HepG2 (cell line): ENCODE data around the gene USB1. TPM values are rescaled to one million over a fixed set of nuclear protein-coding genes. Genes with fewer than 3 reads are reported as not detected.

Experiments used
- ATAC-seq: fragments of 200-7000 bp; cut with Tn5 transposase; 3 replicates; pipeline ENCODE4 v1.9.1; 2020; ENCODE audit warnings: mild to moderate bottlenecking, moderate library complexity
- BruUV-seq: library from RNA; stranded (reverse); fragments of 400-500 nt; replicated peaks from 2 replicates; lab custom pipeline; 2021; lab: Mats Ljungman, UMichigan
- CTCF ChIA-PET: fragments of 300-600 bp; formaldehyde crosslinking; extraction: SDS; loops from one replicate; lab custom pipeline; 2021; ENCODE audit warnings: low total read pairs, inconsistent platforms, low intra/inter-chr PET ratio; lab: Yijun Ruan, JAX
- POLR2A ChIA-PET: fragments of 350-600 bp; sonication (Branson Sonifier 250); formaldehyde crosslinking; loops from one replicate; lab custom pipeline; 2020; ENCODE audit warnings: antibody characterized with exemption, inconsistent platforms; lab: Yijun Ruan, JAX
- DNase-seq: peaks from one replicate; pipeline ENCODE4 v3.0.0-alpha.2; 2015; ENCODE audit warnings: low spot score
- FAIRE-seq: peaks from 3 replicates; lab custom pipeline; 2011; peaks lifted over from hg19 to GRCh38; lab: Jason Lieb, UNC
- H2AFZ ChIP-seq: one replicate; pipeline ENCODE4 v1.6.1; 2011; ENCODE audit warnings: low read length, inconsistent platforms
- H3K27ac ChIP-seq: fragments of 300-600 bp; 3 replicates; pipeline ENCODE4 v1.8.0; 2011; ENCODE audit warnings: mixed run types, mild to moderate bottlenecking, mixed read lengths, low read length, inconsistent platforms; ENCODE audit not compliant: insufficient read depth; ENCODE audit errors: extremely low read length
- H3K27me3 ChIP-seq, 2 experiments: fragments of 200-600 bp in 1 of 2; 2 replicates in 1 of 2; 3 replicates in 1 of 2; pipeline versions ENCODE4 v1.6.0 to v1.8.0; 2011; ENCODE audit warnings: low read length in 2 of 2, mild to moderate bottlenecking in 2 of 2, moderate library complexity in 2 of 2, inconsistent platforms in 1 of 2; ENCODE audit not compliant: insufficient read depth in 2 of 2, control insufficient read depth in 1 of 2
- H3K36me3 ChIP-seq, 2 experiments: fragments of 200-600 bp in 1 of 2; replicated peaks in 1 of 2; 2 replicates in 1 of 2; 3 replicates in 1 of 2; pipeline versions ENCODE4 v1.5.1 to v1.8.0; 2011; ENCODE audit warnings: low read length in 2 of 2, inconsistent platforms in 1 of 2; ENCODE audit not compliant: insufficient read depth in 2 of 2, control insufficient read depth in 1 of 2
- H3K4me1 ChIP-seq: 2 replicates; pipeline ENCODE4 v1.5.1; 2012; ENCODE audit warnings: low read length, inconsistent platforms; ENCODE audit not compliant: insufficient read depth
- H3K4me2 ChIP-seq: 2 replicates; pipeline ENCODE4 v1.6.0; 2011; ENCODE audit warnings: low read depth, low read length, inconsistent platforms
- H3K4me3 ChIP-seq, 3 experiments: fragments of 200-600 bp in 1 of 3; sonication (generic), shearing (Covaris generic) in 1 of 3; replicated peaks in 1 of 3; 2 replicates each; pipeline ENCODE4 v1.5.1; 2011 to 2016; ENCODE audit warnings: low read length in 3 of 3, inconsistent platforms in 2 of 3, low read depth in 2 of 3, mild to moderate bottlenecking in 2 of 3, control low read depth in 1 of 3, mixed read lengths in 1 of 3; ENCODE audit not compliant: insufficient read depth in 1 of 3
- H3K79me2 ChIP-seq: one replicate; pipeline ENCODE4 v1.6.1; 2011; ENCODE audit warnings: low read length, inconsistent platforms; ENCODE audit not compliant: insufficient read depth
- H3K9ac ChIP-seq: 2 replicates; pipeline ENCODE4 v1.6.0; 2011; ENCODE audit warnings: mild to moderate bottlenecking, low read depth, low read length, inconsistent platforms; ENCODE audit not compliant: insufficient read depth
- H3K9me3 ChIP-seq: 2 replicates; pipeline ENCODE4 v1.5.1; 2012; ENCODE audit warnings: mild to moderate bottlenecking, low read length
- H4K20me1 ChIP-seq: 2 replicates; pipeline ENCODE4 v1.6.0; 2011; ENCODE audit warnings: inconsistent platforms, mild to moderate bottlenecking, low read length, moderate library complexity; ENCODE audit not compliant: insufficient read depth
- DNMT1 ChIP-seq: sonication (generic); formaldehyde crosslinking; IDR thresholded peaks from 2 replicates; pipeline ENCODE4 v1.5.1; 2020; ENCODE audit warnings: mild to moderate bottlenecking, missing genetic modification reagents
- ETV5 ChIP-seq: IDR thresholded peaks from 2 replicates; pipeline ENCODE4 v1.6.1; 2018; ENCODE audit warnings: missing biosample characterization, missing genetic modification reagents, inconsistent platforms, borderline replicate concordance
- FOXA1 ChIP-seq, 2 experiments: fragments of 450-650 bp in 1 of 2; sonication (generic) in 1 of 2; formaldehyde crosslinking in 1 of 2; IDR thresholded peaks; 2 replicates each; pipeline versions ENCODE4 v1.4.0 to v1.6.1; 2016 to 2020; ENCODE audit warnings: missing genetic modification reagents in 1 of 2
- GPN1 ChIP-seq: sonication (generic); formaldehyde crosslinking; IDR thresholded peaks from 2 replicates; pipeline ENCODE4 v1.5.1; 2020; ENCODE audit warnings: missing genetic modification reagents, borderline replicate concordance
- HOXA9 ChIP-seq: sonication (generic); formaldehyde crosslinking; IDR thresholded peaks from 2 replicates; pipeline ENCODE4 v1.8.1; 2022; ENCODE audit warnings: missing genetic modification reagents, mild to moderate bottlenecking, moderate library complexity, borderline replicate concordance
- HOXD1 ChIP-seq: sonication (generic); formaldehyde crosslinking; IDR thresholded peaks from 2 replicates; pipeline ENCODE4 v1.5.0; 2020; ENCODE audit warnings: missing genetic modification reagents
- MTF1 ChIP-seq: sonication (generic); formaldehyde crosslinking; IDR thresholded peaks from 2 replicates; pipeline ENCODE4 v1.5.0; 2020; ENCODE audit warnings: missing genetic modification reagents
- NR3C1 ChIP-seq: sonication (generic); formaldehyde crosslinking; IDR thresholded peaks from 2 replicates; pipeline ENCODE4 v1.4.0; 2020; ENCODE audit warnings: missing genetic modification reagents
- TBX3 ChIP-seq: fragments of 450-650 bp; IDR thresholded peaks from 2 replicates; pipeline ENCODE4 v1.6.1; 2017; ENCODE audit warnings: antibody characterized with exemption, mild to moderate bottlenecking, inconsistent platforms, borderline replicate concordance
- ZNF230 ChIP-seq: sonication (generic); formaldehyde crosslinking; IDR thresholded peaks from 2 replicates; pipeline ENCODE4 v1.4.0; 2020; ENCODE audit warnings: mild to moderate bottlenecking, missing genetic modification reagents
- ZNF501 ChIP-seq: sonication (generic); formaldehyde crosslinking; IDR thresholded peaks from 2 replicates; pipeline ENCODE4 v1.5.1; 2020; ENCODE audit warnings: mild to moderate bottlenecking, moderate library complexity, missing genetic modification reagents
- ZNF724P ChIP-seq: sonication (generic); formaldehyde crosslinking; IDR thresholded peaks from 2 replicates; pipeline ENCODE4 v1.8.0; 2022; ENCODE audit warnings: missing genetic modification reagents, borderline replicate concordance
- ZNF775 ChIP-seq: sonication (generic); formaldehyde crosslinking; IDR thresholded peaks from 2 replicates; pipeline ENCODE4 v1.4.0; 2020; ENCODE audit warnings: missing genetic modification reagents, mild to moderate bottlenecking, moderate library complexity, borderline replicate concordance
- WGBS: methylation state at CpG from one replicate; pipeline ENCODE4 v1.1.6; 2017; ENCODE audit warnings: low lambda C conversion rate; 5-methylcytosine and 5-hydroxymethylcytosine counted together
- in situ Hi-C: cut with HindIII; loops from 2 replicates; pipeline ENCODE4 v1.10.0; 2017; ENCODE audit warnings: low pct_unique_long_range_greater_than_20kb; ENCODE audit not compliant: extremely low pct_ligation_motif_present
- intact Hi-C: fragments of 100-400 bp; cut with micrococcal nuclease; formaldehyde crosslinking; loops from one replicate; pipeline ENCODE4 v1.10.0; 2022; ENCODE audit not compliant: unreplicated experiment
- polyA plus RNA-seq, 8 experiments: library from polyadenylated mRNA; depleted of rRNA in 3 of 8; stranded (reverse) in 7 of 8; unstranded in 1 of 8; fragments of >200 nt; fragmentation: Illumina TruSeq in 4 of 8; extraction: Trizol in 4 of 8; gene quantifications; 2 replicates each; pipeline versions ENCODE4 v1.2.1 to v1.2.3, GENCODE V29; 2011 to 2016; ENCODE audit warnings: low read depth in 4 of 8, missing spikeins in 1 of 8, mixed read lengths in 1 of 8; ENCODE audit not compliant: insufficient read depth in 1 of 8
- total RNA-seq, 5 experiments: library from RNA; depleted of rRNA; stranded (reverse); fragments of >200 nt; fragmentation: Illumina TruSeq; extraction: Trizol; gene quantifications; 2 replicates each; pipeline ENCODE4 v1.2.3, GENCODE V29; 2016; ENCODE audit warnings: low read depth in 1 of 5

The USB1 gene
- total and polyA plus RNA-seq, 2 of the 13 experiments (the other 11 are each of a cell fraction or from before 2014, with no cell fraction given): 16.7 to 65.4 TPM

- Histone ChIP-seq H3K36me3 (peaks cover 15 to 53% of the 10 kb centered on the region in 2 experiments), H3K4me2 (no peak overlapping the region), H3K4me3 (no peak overlapping the region), H4K20me1 (no peaks in the 10 kb centered on the region), H3K9ac (no peak overlapping the region)
- WGBS: 96% methylated on average over 11 of the region's 11 CpGs
- no peak for FAIRE-seq
- TF ChIP-seq MTF1 (CRISPR knock-in tag) (no peak), GPN1 (CRISPR knock-in tag) (no peak)
- TF ChIP-seq, all 625 proteins: peak for 0
- H2AFZ ChIP-seq: no peak overlapping the region
- no peaks in the 10 kb centered on the region for H3K27me3 ChIP-seq
- H3K27ac ChIP-seq: no peak overlapping the region
- ATAC-seq (no peak), DNase-seq (no peak)
- in situ Hi-C loops: no loop called here
- ChIA-PET POLR2A (interaction anchor here (1.6 kb wide), 1 partner anchor 15 kb away, joined by 8 read pairs; no protein-coding TSS in a partner anchor), CTCF (no interaction called here)
- H3K9me3 ChIP-seq: peaks cover 8% of the 10 kb centered on the region
- intact Hi-C loops: loop anchor here (10.0 kb wide), 1 partner anchor 275 kb away; the partner anchor contains the start of gene KATNB1
- no TSS peak for BruUV-seq
- H3K4me1 ChIP-seq: peaks cover 16% of the 10 kb centered on the region
- H3K79me2 ChIP-seq: peaks cover 2% of the 10 kb centered on the region
These were observed 8.7 kb downstream of the USB1 start for GRCh38 chr16:58009856-58010416.

GRCh38 chr16:58010886-58011285 is 9.7 kb downstream of the USB1 start:
- DNase-seq (no peak), ATAC-seq (no peak), FAIRE-seq (no peak)
- H3K27me3 ChIP-seq: no peaks in the 10 kb centered on the region
- peaks cover 2% of the 10 kb centered on the region for H3K79me2 ChIP-seq
- H4K20me1 ChIP-seq: no peaks in the 10 kb centered on the region
- H2AFZ ChIP-seq: no peak overlapping the region
- H3K4me1 ChIP-seq: peaks cover 16% of the 10 kb centered on the region
- TF ChIP-seq NR3C1 (CRISPR knock-in tag) (no peak), HOXA9 (CRISPR knock-in tag) (no peak), ZNF501 (CRISPR knock-in tag) (no peak), DNMT1 (CRISPR knock-in tag) (no peak), ZNF775 (no peak), ETV5 (no peak), HOXD1 (CRISPR knock-in tag) (no peak), FOXA1 (IDR thresholded peaks at IDR 0.05) (no peak), FOXA1 (CRISPR knock-in tag; IDR thresholded peaks at IDR 0.05) (no peak), ZNF230 (no peak), TBX3 (no peak), ZNF724P (CRISPR knock-in tag) (no peak)
- H3K9me3 ChIP-seq: peaks cover 8% of the 10 kb centered on the region
- H3K27ac ChIP-seq: no peak overlapping the region
- H3K36me3 ChIP-seq: peaks cover 15 to 51% of the 10 kb centered on the region in 2 experiments
- H3K9ac ChIP-seq: no peak overlapping the region
- ChIA-PET CTCF (no interaction called here), POLR2A (interaction anchor here (1.6 kb wide), 1 partner anchor 14 kb away, joined by 8 read pairs; no protein-coding TSS in a partner anchor)
- 100% methylated on average over 2 of the region's 3 CpGs for WGBS
- no peak overlapping the region for H3K4me2 ChIP-seq
- intact Hi-C loops (no loop called here), in situ Hi-C loops (no loop called here)
- no peak overlapping the region for H3K4me3 ChIP-seq
- BruUV-seq: no TSS peak
